Neural cell (in vitro differentiated cells): Measurements from ENCODE around the gene LRFN3. TPM values are rescaled to one million over a fixed set of nuclear protein-coding genes. Genes with fewer than 3 reads are reported as not detected.

Experiments used
- H2AFZ ChIP-seq: fragments of 200-600, 300-800 bp; sonication (generic), shearing (Covaris generic); 2 replicates; pipeline ENCODE4 v1.6.0; 2014; ENCODE audit warnings: low read depth, mild to moderate bottlenecking, antibody characterized with exemption, low read length, moderate library complexity
- H3F3A ChIP-seq: fragments of 200-600 bp; shearing (Covaris generic); 2 replicates; pipeline ENCODE4 v1.6.1; 2016; ENCODE audit warnings: mild to moderate bottlenecking, moderate library complexity, mixed read lengths, antibody characterized with exemption, low read length; ENCODE audit not compliant: insufficient read depth, poor library complexity, severe bottlenecking
- H3K27ac ChIP-seq: fragments of 200-600, 300-800 bp; sonication (generic), shearing (Covaris generic); 2 replicates; pipeline ENCODE4 v1.5.1; 2014; ENCODE audit warnings: mild to moderate bottlenecking, low read length, moderate library complexity
- H3K27me3 ChIP-seq: fragments of 300-800, 200-600 bp; sonication (generic), shearing (Covaris generic); 2 replicates; pipeline ENCODE4 v1.6.0; 2014; ENCODE audit warnings: mild to moderate bottlenecking, low read depth, low read length, moderate library complexity; ENCODE audit not compliant: insufficient read depth
- H3K36me3 ChIP-seq: fragments of 300-800, 200-600 bp; sonication (generic), shearing (Covaris generic); 2 replicates; pipeline ENCODE4 v1.5.1; 2014; ENCODE audit warnings: mild to moderate bottlenecking, antibody characterized with exemption, low read length, moderate library complexity; ENCODE audit not compliant: insufficient read depth
- H3K4me2 ChIP-seq: fragments of 300-800, 200-600 bp; sonication (generic), shearing (Covaris generic); 2 replicates; pipeline ENCODE4 v1.6.0; 2014; ENCODE audit warnings: mild to moderate bottlenecking, low read length
- H3K4me3 ChIP-seq: fragments of 300-800, 200-600 bp; sonication (generic), shearing (Covaris generic); 2 replicates; pipeline ENCODE4 v1.5.1; 2014; ENCODE audit warnings: mild to moderate bottlenecking, low read length, moderate library complexity
- H3K79me2 ChIP-seq: fragments of 200-600 bp; shearing (Covaris generic); replicated peaks from 2 replicates; pipeline ENCODE4 v1.6.0; 2014; ENCODE audit warnings: mild to moderate bottlenecking, low read length, moderate library complexity; ENCODE audit not compliant: insufficient read depth
- H3K9ac ChIP-seq: fragments of 300-800, 200-600 bp; sonication (generic), shearing (Covaris generic); 2 replicates; pipeline ENCODE4 v1.6.1; 2016; ENCODE audit warnings: mild to moderate bottlenecking, low read length, mixed read lengths
- H3K9me2 ChIP-seq: fragments of 200-600 bp; shearing (Covaris generic); 2 replicates; pipeline ENCODE4 v1.6.1; 2016; ENCODE audit warnings: mild to moderate bottlenecking, low read length, mixed read lengths; ENCODE audit not compliant: insufficient read depth
- H3K9me3 ChIP-seq: fragments of 200-600, 300-800 bp; sonication (generic), shearing (Covaris generic); 2 replicates; pipeline ENCODE4 v1.6.1; 2016; ENCODE audit warnings: mild to moderate bottlenecking, mixed run types, low read length, moderate library complexity, mixed read lengths
- H4K20me1 ChIP-seq: fragments of 200-600 bp; shearing (Covaris generic); 2 replicates; pipeline ENCODE4 v1.6.1; 2016; ENCODE audit warnings: mild to moderate bottlenecking, mixed run types; ENCODE audit not compliant: insufficient read depth
- CTCF ChIP-seq: fragments of 450-650 bp; IDR thresholded peaks from 2 replicates; pipeline ENCODE4 v1.5.1; 2014; ENCODE audit warnings: antibody characterized with exemption, mild to moderate bottlenecking, moderate library complexity; ENCODE audit not compliant: poor library complexity, severe bottlenecking
- EP300 ChIP-seq: fragments of 450-650 bp; conservative IDR thresholded peaks from 2 replicates; pipeline ENCODE4 v1.6.1; 2014; ENCODE audit warnings: antibody characterized with exemption, mild to moderate bottlenecking, moderate library complexity; ENCODE audit not compliant: poor library complexity, severe bottlenecking
- EZH2 ChIP-seq: fragments of 200-600, 300-800 bp; shearing (Covaris generic), sonication (generic); IDR thresholded peaks from 2 replicates; pipeline ENCODE4 v1.6.1; 2014; ENCODE audit warnings: antibody characterized with exemption, low read length, borderline replicate concordance, mild to moderate bottlenecking; ENCODE audit not compliant: insufficient read depth, poor library complexity, severe bottlenecking
- MXI1 ChIP-seq: fragments of 450-650 bp; conservative IDR thresholded peaks from 2 replicates; pipeline ENCODE4 v1.6.1; 2014; ENCODE audit warnings: antibody characterized with exemption, mild to moderate bottlenecking; ENCODE audit not compliant: poor library complexity, severe bottlenecking
- POLR2AphosphoS5 ChIP-seq: IDR thresholded peaks from 2 replicates; pipeline ENCODE4 v1.6.1; 2012
- RAD21 ChIP-seq: fragments of 450-650 bp; conservative IDR thresholded peaks from 2 replicates; pipeline ENCODE4 v1.6.1; 2014; ENCODE audit warnings: antibody characterized with exemption, mild to moderate bottlenecking, moderate library complexity
- REST ChIP-seq: IDR thresholded peaks from 2 replicates; pipeline ENCODE4 v1.6.1; 2012; ENCODE audit warnings: borderline replicate concordance
- SMC3 ChIP-seq: fragments of 450-650 bp; conservative IDR thresholded peaks from 2 replicates; pipeline ENCODE4 v1.6.1; 2014; ENCODE audit warnings: antibody characterized with exemption, mild to moderate bottlenecking, moderate library complexity; ENCODE audit not compliant: poor library complexity
- TAF1 ChIP-seq: IDR thresholded peaks from 2 replicates; pipeline ENCODE4 v1.6.1; 2012; ENCODE audit warnings: low read depth
- polyA plus RNA-seq: library from polyadenylated mRNA; depleted of rRNA; stranded (reverse); fragments of >200 nt; gene quantifications from 2 replicates; pipeline ENCODE4 v1.2.3, GENCODE V29; 2014

The LRFN3 gene
- polyA plus RNA-seq, 1 donor from 2014 or later, result 11.1 TPM

- Histone ChIP-seq H3K36me3 (no peaks in the 10 kb centered on the region), H3K79me2 (no peaks in the 10 kb centered on the region), H3K4me3 (no peak overlapping the region), H3K27me3 (no peaks in the 10 kb centered on the region), H3K4me2 (no peak overlapping the region), H3K9me2 (no peaks in the 10 kb centered on the region), H3K9ac (no peak overlapping the region), H2AFZ (no peak overlapping the region), H4K20me1 (no peaks in the 10 kb centered on the region), H3K9me3 (no peaks in the 10 kb centered on the region), H3K27ac (no peak overlapping the region), H3F3A (no peaks in the 10 kb centered on the region)
- TF ChIP-seq RAD21, result no peak
- no peak for TF ChIP-seq MXI1
- TF ChIP-seq EP300, result no peak
- no peak for TF ChIP-seq POLR2AphosphoS5
- no peak for TF ChIP-seq CTCF
- no peak for TF ChIP-seq SMC3
- TF ChIP-seq REST, result no peak
- no peak for TF ChIP-seq EZH2
These were observed 30.6 kb downstream of the LRFN3 start for GRCh38 chr19:35966771-35967170.

- Histone ChIP-seq H3K9ac (no peak overlapping the region), H3F3A (no peaks in the 10 kb centered on the region), H2AFZ (no peak overlapping the region), H3K79me2 (no peaks in the 10 kb centered on the region), H3K4me2 (no peak overlapping the region), H3K27ac (no peak overlapping the region), H3K27me3 (no peaks in the 10 kb centered on the region), H3K9me3 (no peaks in the 10 kb centered on the region), H4K20me1 (no peaks in the 10 kb centered on the region), H3K36me3 (no peaks in the 10 kb centered on the region), H3K4me3 (no peak overlapping the region), H3K9me2 (no peaks in the 10 kb centered on the region)
- no peak for TF ChIP-seq RAD21
- no peak for TF ChIP-seq TAF1
- TF ChIP-seq CTCF, result no peak
- TF ChIP-seq EZH2, result no peak
- TF ChIP-seq EP300, result no peak
- TF ChIP-seq SMC3, result no peak
- no peak for TF ChIP-seq POLR2AphosphoS5
- TF ChIP-seq MXI1, result no peak
- TF ChIP-seq REST, result no peak
These were observed 37.3 kb downstream of the LRFN3 start for GRCh38 chr19:35973487-35973886.
